CD14-positive monocyte (primary cell): Measurements from ENCODE around the gene EPHA6. TPM values are rescaled to one million over a fixed set of nuclear protein-coding genes. Genes with fewer than 3 reads are reported as not detected.

Experiments
- DNase-seq, 3 donors: peaks; one replicate each; pipeline ENCODE4 v3.0.0-alpha.2; 2011 to 2022
- H2AFZ ChIP-seq: 2 replicates; pipeline ENCODE4 v1.6.0; 2012; ENCODE audit warnings: mild to moderate bottlenecking, low read depth, low read length, inconsistent platforms; ENCODE audit not compliant: insufficient read depth, poor library complexity, severe bottlenecking
- H3K27ac ChIP-seq, 2 donors: 1 replicate in 1 of 2; 2 replicates in 1 of 2; pipeline ENCODE4 v1.5.1; 2012 to 2013; ENCODE audit warnings: low read length in 2 of 2, control low read depth in 1 of 2, inconsistent platforms in 1 of 2, low read depth in 1 of 2, mild to moderate bottlenecking in 1 of 2
- H3K27me3 ChIP-seq, 2 donors: one replicate each; pipeline versions ENCODE4 v1.6.0 to v1.6.1; 2011 to 2013; ENCODE audit warnings: low read length in 2 of 2; ENCODE audit not compliant: control insufficient read depth in 2 of 2, insufficient read depth in 2 of 2
- H3K36me3 ChIP-seq, 2 donors: replicated peaks in 1 of 2; 1 replicate in 1 of 2; 2 replicates in 1 of 2; pipeline versions ENCODE4 v1.5.1 to v1.6.1; 2012 to 2013; ENCODE audit warnings: low read length in 2 of 2, control low read depth in 1 of 2, inconsistent platforms in 1 of 2, mild to moderate bottlenecking in 1 of 2; ENCODE audit not compliant: insufficient read depth in 2 of 2, control insufficient read depth in 1 of 2
- H3K4me1 ChIP-seq, 2 donors: 1 replicate in 1 of 2; 2 replicates in 1 of 2; pipeline versions ENCODE4 v1.5.1 to v1.6.1; 2012 to 2013; ENCODE audit warnings: low read length in 2 of 2, control low read depth in 1 of 2, inconsistent platforms in 1 of 2, mild to moderate bottlenecking in 1 of 2, moderate library complexity in 1 of 2; ENCODE audit not compliant: insufficient read depth in 2 of 2, control insufficient read depth in 1 of 2
- H3K4me2 ChIP-seq: replicated peaks from 2 replicates; pipeline ENCODE3; 2012; ENCODE audit warnings: low read length, moderate library complexity, mild to moderate bottlenecking; ENCODE audit not compliant: poor library complexity, severe bottlenecking; ENCODE audit errors: extremely low read depth
- H3K4me3 ChIP-seq, 3 experiments: fragments of 200-600 bp in 1 of 3; sonication (generic) in 1 of 3; replicated peaks in 1 of 3; 1 replicate in 2 of 3; 2 replicates in 1 of 3; pipeline ENCODE4 v1.5.1; 2011 to 2013; ENCODE audit warnings: low read length in 3 of 3, mild to moderate bottlenecking in 3 of 3, control low read depth in 2 of 3, low read depth in 2 of 3, inconsistent platforms in 1 of 3, moderate library complexity in 1 of 3
- H3K79me2 ChIP-seq: 2 replicates; pipeline ENCODE4 v1.6.0; 2012; ENCODE audit warnings: mild to moderate bottlenecking, control low read depth, inconsistent platforms, low read length, moderate library complexity; ENCODE audit not compliant: insufficient read depth
- H3K9ac ChIP-seq: 2 replicates; pipeline ENCODE4 v1.6.0; 2017; ENCODE audit warnings: low read length, mild to moderate bottlenecking; ENCODE audit not compliant: insufficient read depth, poor library complexity, severe bottlenecking
- H3K9me3 ChIP-seq, 2 donors: replicated peaks in 1 of 2; 1 replicate in 1 of 2; 2 replicates in 1 of 2; pipeline versions ENCODE4 v1.5.1 to v1.6.1; 2012 to 2013; ENCODE audit warnings: low read length in 2 of 2, control low read depth in 1 of 2; ENCODE audit not compliant: control insufficient read depth in 1 of 2, insufficient read depth in 1 of 2
- H4K20me1 ChIP-seq: 2 replicates; pipeline ENCODE4 v1.6.0; 2012; ENCODE audit warnings: mild to moderate bottlenecking, low read length, control low read depth, moderate library complexity; ENCODE audit not compliant: insufficient read depth
- H3K27ac Mint-ChIP-seq, 7 donors: one replicate each; pipeline ENCODE4 v1.8.0; 2020; ENCODE audit warnings: mild to moderate bottlenecking in 7 of 7, mixed read lengths in 7 of 7, moderate library complexity in 6 of 7, inconsistent platforms in 2 of 7
- H3K27me3 Mint-ChIP-seq, 3 donors: one replicate each; pipeline ENCODE4 v1.8.0; 2021 to 2022; ENCODE audit warnings: low read depth in 3 of 3, mild to moderate bottlenecking in 3 of 3, mixed read lengths in 3 of 3, moderate library complexity in 3 of 3, inconsistent platforms in 1 of 3
- H3K36me3 Mint-ChIP-seq, 2 donors: one replicate each; pipeline ENCODE4 v1.8.0; 2020; ENCODE audit warnings: mixed read lengths in 2 of 2, inconsistent platforms in 1 of 2, mild to moderate bottlenecking in 1 of 2
- H3K4me1 Mint-ChIP-seq: one replicate; pipeline ENCODE4 v1.8.0; 2020; ENCODE audit warnings: mild to moderate bottlenecking, mixed read lengths
- H3K4me3 Mint-ChIP-seq, 2 donors: one replicate each; pipeline ENCODE4 v1.8.0; 2020; ENCODE audit warnings: mild to moderate bottlenecking in 2 of 2, mixed read lengths in 2 of 2, moderate library complexity in 1 of 2
- H3K9me3 Mint-ChIP-seq, 7 donors: one replicate each; pipeline ENCODE4 v1.8.0; 2020 to 2022; ENCODE audit warnings: mixed read lengths in 7 of 7, mild to moderate bottlenecking in 6 of 7, moderate library complexity in 6 of 7, inconsistent platforms in 2 of 7
- CTCF ChIP-seq: fragments of 200-600 bp; IDR thresholded peaks from one replicate; pipeline ENCODE4 v1.8.0; 2022; ENCODE audit warnings: antibody characterized with exemption, mild to moderate bottlenecking
- WGBS: methylation state at CpG from one replicate; pipeline ENCODE4 v1.1.5; 2013; ENCODE audit warnings: missing lambda C conversion rate; ENCODE audit not compliant: insufficient coverage; 5-methylcytosine and 5-hydroxymethylcytosine counted together
- intact Hi-C, 2 donors: fragments of 100-400 bp; cut with micrococcal nuclease; formaldehyde crosslinking; loops; one replicate each; pipeline versions ENCODE4 v1.15.0 to v1.15.1; 2023
- polyA plus RNA-seq, 3 donors: library from polyadenylated mRNA; depleted of rRNA in 1 of 3; unstranded in 2 of 3; stranded (reverse) in 1 of 3; fragments of 300-500 nt in 2 of 3; fragments of >200 nt in 1 of 3; fragmentation: Illumina TruSeq in 2 of 3; gene quantifications; 1 replicate in 2 of 3; 2 replicates in 1 of 3; pipeline ENCODE4 v1.2.3, GENCODE V29; 2012 to 2021

EPHA6 gene
- polyA plus RNA-seq, 3 donors: not detected

GRCh38 chr3:96900566-96900965 lies 86.2 kb downstream of the EPHA6 start:
- no peaks in the 10 kb centered on the region for H4K20me1 ChIP-seq
- DNase-seq: no peak
- H3K4me3 Mint-ChIP-seq: no peak overlapping the region
- no peak overlapping the region for H3K27ac ChIP-seq
- H3K27me3 ChIP-seq: no peaks in the 10 kb centered on the region
- H3K4me1 ChIP-seq: no peaks in the 10 kb centered on the region
- no peaks in the 10 kb centered on the region for H3K36me3 Mint-ChIP-seq
- intact Hi-C loops: no loop called here
- H3K9me3 ChIP-seq: no peaks in the 10 kb centered on the region
- H3K79me2 ChIP-seq: no peaks in the 10 kb centered on the region
- no peaks in the 10 kb centered on the region for H3K36me3 ChIP-seq
- no peak overlapping the region for H3K9ac ChIP-seq
- no peaks in the 10 kb centered on the region for H3K4me1 Mint-ChIP-seq
- H3K4me3 ChIP-seq: no peak overlapping the region
- H3K27ac Mint-ChIP-seq: no peak overlapping the region
- H3K27me3 Mint-ChIP-seq: no peaks in the 10 kb centered on the region
- TF ChIP-seq CTCF: no peak
- peaks cover 0 to 2% (median 0%) of the 10 kb centered on the region in 7 donors for H3K9me3 Mint-ChIP-seq
- no peak overlapping the region for H2AFZ ChIP-seq
- no peak overlapping the region for H3K4me2 ChIP-seq
- no CpG with 5 or more reads among the region's 4 CpGs for WGBS

GRCh38 chr3:96915445-96915844 lies 101.1 kb downstream of the EPHA6 start:
- Histone ChIP-seq H4K20me1 (no peaks in the 10 kb centered on the region), H2AFZ (no peak overlapping the region), H3K9me3 (no peaks in the 10 kb centered on the region), H3K36me3 (no peaks in the 10 kb centered on the region), H3K9ac (no peak overlapping the region), H3K79me2 (no peaks in the 10 kb centered on the region), H3K27me3 (no peaks in the 10 kb centered on the region), H3K4me3 (no peak overlapping the region), H3K4me2 (no peak overlapping the region), H3K27ac (no peak overlapping the region), H3K4me1 (no peaks in the 10 kb centered on the region)
- Mint-ChIP-seq H3K36me3 (no peaks in the 10 kb centered on the region), H3K27ac (no peak overlapping the region), H3K4me1 (no peaks in the 10 kb centered on the region), H3K4me3 (no peak overlapping the region), H3K27me3 (peaks cover 0 to 1% (median 0%) of the 10 kb centered on the region in 3 donors), H3K9me3 (peaks cover 0 to 4% (median 0%) of the 10 kb centered on the region in 7 donors)
- no CpG with 5 or more reads among the region's 2 CpGs for WGBS
- no peak for DNase-seq
- TF ChIP-seq CTCF: no peak
- intact Hi-C loops: no loop called here
